ENCODE results near the gene TENM4.

Gene TENM4

GRCh38 chr11:79418241-79418640 lies 22.6 kb downstream of the TENM4 start:
- no peak for DNase-seq (ENCODE audit: low read depth in 2 of 2)

GRCh38 chr11:79417069-79417920 lies 23.5 kb downstream of the TENM4 start:
- no peak for DNase-seq (ENCODE audit: low read depth in 2 of 2)

GRCh38 chr11:79415912-79416311 lies 24.9 kb downstream of the TENM4 start:
- DNase-seq (ENCODE audit: low read depth in 2 of 2): no peak

GRCh38 chr11:79415411-79415810 lies 25.4 kb downstream of the TENM4 start:
- no peak for DNase-seq (ENCODE audit: low read depth in 2 of 2)

- no peak for DNase-seq (ENCODE audit: low read depth in 2 of 2)
These were observed 26.0 kb downstream of the TENM4 start for GRCh38 chr11:79414644-79415317.

- DNase-seq (ENCODE audit: low read depth in 2 of 2): no peak
These were observed 26.8 kb downstream of the TENM4 start for GRCh38 chr11:79414041-79414440.

- DNase-seq (ENCODE audit: low read depth in 2 of 2): no peak
These were observed 27.6 kb downstream of the TENM4 start for GRCh38 chr11:79413268-79413667.

- no peak for DNase-seq (ENCODE audit: low read depth in 2 of 2)
These were observed 28.1 kb downstream of the TENM4 start for GRCh38 chr11:79412761-79413160.

GRCh38 chr11:79409330-79409729 lies 31.5 kb downstream of the TENM4 start:
- DNase-seq (ENCODE audit: low read depth in 2 of 2): no peak

GRCh38 chr11:79406376-79406775 lies 34.5 kb downstream of the TENM4 start:
- no peak for DNase-seq (ENCODE audit: low read depth in 2 of 2)

GRCh38 chr11:79404806-79405205 lies 36.0 kb downstream of the TENM4 start:
- no peak for DNase-seq (ENCODE audit: low read depth in 2 of 2)

GRCh38 chr11:79404325-79404724 lies 36.5 kb downstream of the TENM4 start:
- DNase-seq (ENCODE audit: low read depth in 2 of 2): no peak

- no peak for DNase-seq (ENCODE audit: low read depth in 2 of 2)
These were observed 37.0 kb downstream of the TENM4 start for GRCh38 chr11:79403839-79404238.

- no peak for DNase-seq (ENCODE audit: low read depth in 2 of 2)
These were observed 37.9 kb downstream of the TENM4 start for GRCh38 chr11:79402912-79403311.

GRCh38 chr11:79400717-79401330 lies 40.0 kb downstream of the TENM4 start:
- no peak for DNase-seq (ENCODE audit: low read depth in 2 of 2)

- DNase-seq (ENCODE audit: low read depth in 2 of 2): no peak
These were observed 40.6 kb downstream of the TENM4 start for GRCh38 chr11:79400206-79400605.

GRCh38 chr11:79397252-79397651 lies 43.6 kb downstream of the TENM4 start:
- no peak for DNase-seq (ENCODE audit: low read depth in 2 of 2)

GRCh38 chr11:79396674-79397073 lies 44.2 kb downstream of the TENM4 start:
- DNase-seq (ENCODE audit: low read depth in 2 of 2): no peak

- DNase-seq (ENCODE audit: low read depth in 2 of 2): no peak
These were observed 44.8 kb downstream of the TENM4 start for GRCh38 chr11:79396001-79396400.

- no peak for DNase-seq (ENCODE audit: low read depth in 2 of 2)
These were observed 47.3 kb downstream of the TENM4 start for GRCh38 chr11:79393362-79394043.

- no peak for DNase-seq (ENCODE audit: low read depth in 2 of 2)
These were observed 48.7 kb downstream of the TENM4 start for GRCh38 chr11:79392161-79392560.

GRCh38 chr11:79390923-79391322 lies 49.9 kb downstream of the TENM4 start:
- no peak for DNase-seq (ENCODE audit: low read depth in 2 of 2)
